Mesodermal cell (in vitro differentiated cells): ENCODE data around the gene CES2.
"Not testable (repeated sequence)": the region's sequence is repeated elsewhere in the genome, so short reads cannot be mapped to it uniquely, and the experiment has no call there.

ENCODE experiments used
- H3K27ac ChIP-seq: 2 replicates; pipeline ENCODE4 v1.7.0; 2013; ENCODE audit warnings: mild to moderate bottlenecking, low read depth, low read length, moderate library complexity; ENCODE audit not compliant: severe bottlenecking
- H3K36me3 ChIP-seq: 2 replicates; pipeline ENCODE4 v1.7.1; 2013; ENCODE audit warnings: mild to moderate bottlenecking, low read length, moderate library complexity; ENCODE audit not compliant: control insufficient read depth, insufficient read depth
- H3K4me1 ChIP-seq: one replicate; pipeline ENCODE4 v1.7.1; 2013; ENCODE audit warnings: mild to moderate bottlenecking, low read length; ENCODE audit not compliant: insufficient read depth, control insufficient read depth, poor library complexity, severe bottlenecking
- H3K4me3 ChIP-seq: 2 replicates; pipeline ENCODE4 v1.7.0; 2013; ENCODE audit warnings: low read length, control low read depth, mild to moderate bottlenecking; ENCODE audit not compliant: insufficient read depth, poor library complexity, severe bottlenecking; ENCODE audit errors: extremely low read depth
- H3K9me3 ChIP-seq: 2 replicates; pipeline ENCODE4 v1.7.1; 2013; ENCODE audit warnings: mild to moderate bottlenecking, low read length, moderate library complexity; ENCODE audit not compliant: control insufficient read depth
- WGBS, 2 experiments: methylation state at CpG; one replicate each; pipeline ENCODE4 v1.1.5; 2013; ENCODE audit warnings: missing lambda C conversion rate in 2 of 2; ENCODE audit not compliant: insufficient coverage in 2 of 2; 5-methylcytosine and 5-hydroxymethylcytosine counted together

CES2 gene

GRCh38 chr16:66986559-66986958 is 51.2 kb downstream of the CES2 start:
- Histone ChIP-seq H3K9me3 (no peaks in the 10 kb centered on the region), H3K4me1 (no peaks in the 10 kb centered on the region), H3K36me3 (no peaks in the 10 kb centered on the region), H3K4me3 (no peak overlapping the region), H3K27ac (no peak overlapping the region)
- 84 to 92% methylated on average over 2 to 4 of the region's 6 CpGs for WGBS, 2 experiments

- Histone ChIP-seq H3K4me3 (no peak within 1 kb of the TSS), H3K36me3 (no peaks in the 10 kb centered on the region), H3K9me3 (no peaks in the 10 kb centered on the region), H3K4me1 (no peaks in the 10 kb centered on the region), H3K27ac (no peak within 1 kb of the TSS)
- WGBS, 2 experiments = 90 to 91% methylated on average over 10 to 11 of the region's 11 CpGs
These were observed 53.0 kb downstream of the CES2 start, which contains the start of gene CES4A for GRCh38 chr16:66988197-66988788. TSS of gene CES4A (plus strand) at chr16:66988589. CDS start at chr16:66988773, 184 bp downstream.

- Histone ChIP-seq H3K4me3 (no peak overlapping the region), H3K4me1 (no peaks in the 10 kb centered on the region), H3K9me3 (no peaks in the 10 kb centered on the region), H3K27ac (no peak overlapping the region), H3K36me3 (no peaks in the 10 kb centered on the region)
- 75 to 83% methylated on average over 1 to 2 of the region's 2 CpGs for WGBS, 2 experiments
These were observed 56.3 kb downstream of the CES2 start for GRCh38 chr16:66991545-66992077.

- not testable (repeated sequence) for H3K4me1 ChIP-seq, H3K9me3 ChIP-seq, H3K36me3 ChIP-seq, H3K27ac ChIP-seq, H3K4me3 ChIP-seq
- WGBS, 2 experiments = 93 to 98% methylated on average over 5 to 8 of the region's 12 CpGs
These were observed 58.2 kb downstream of the CES2 start for GRCh38 chr16:66993558-66993957.
